Choroid plexus epithelial cell (primary cell): ENCODE results near the gene EFNB3.
A peak's percentile ranks its signal among the peaks of the same experiment; 100 is the strongest.

Experiments
- DNase-seq: peaks from one replicate; pipeline ENCODE4 v3.0.0-alpha.2; 2010; ENCODE audit warnings: low read depth
- H3K4me3 ChIP-seq: 2 replicates; pipeline ENCODE4 v1.5.1; 2011; ENCODE audit warnings: low read depth, mild to moderate bottlenecking, control low read depth, low read length, moderate library complexity
- TF ChIP-seq, protein P1 (sequence below): conservative IDR thresholded peaks from 2 replicates; pipeline ENCODE4 v1.5.1; 2011; ENCODE audit warnings: low read depth, mild to moderate bottlenecking, control low read depth, inconsistent platforms, low read length, moderate library complexity

EFNB3 gene

GRCh38 chr17:7674934-7675333 is 30.1 kb upstream of the EFNB3 start:
- no peak for DNase-seq
- no peak overlapping the region for H3K4me3 ChIP-seq
- TF ChIP-seq, protein P1, sequence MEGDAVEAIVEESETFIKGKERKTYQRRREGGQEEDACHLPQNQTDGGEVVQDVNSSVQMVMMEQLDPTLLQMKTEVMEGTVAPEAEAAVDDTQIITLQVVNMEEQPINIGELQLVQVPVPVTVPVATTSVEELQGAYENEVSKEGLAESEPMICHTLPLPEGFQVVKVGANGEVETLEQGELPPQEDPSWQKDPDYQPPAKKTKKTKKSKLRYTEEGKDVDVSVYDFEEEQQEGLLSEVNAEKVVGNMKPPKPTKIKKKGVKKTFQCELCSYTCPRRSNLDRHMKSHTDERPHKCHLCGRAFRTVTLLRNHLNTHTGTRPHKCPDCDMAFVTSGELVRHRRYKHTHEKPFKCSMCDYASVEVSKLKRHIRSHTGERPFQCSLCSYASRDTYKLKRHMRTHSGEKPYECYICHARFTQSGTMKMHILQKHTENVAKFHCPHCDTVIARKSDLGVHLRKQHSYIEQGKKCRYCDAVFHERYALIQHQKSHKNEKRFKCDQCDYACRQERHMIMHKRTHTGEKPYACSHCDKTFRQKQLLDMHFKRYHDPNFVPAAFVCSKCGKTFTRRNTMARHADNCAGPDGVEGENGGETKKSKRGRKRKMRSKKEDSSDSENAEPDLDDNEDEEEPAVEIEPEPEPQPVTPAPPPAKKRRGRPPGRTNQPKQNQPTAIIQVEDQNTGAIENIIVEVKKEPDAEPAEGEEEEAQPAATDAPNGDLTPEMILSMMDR, result no peak

DNA sequence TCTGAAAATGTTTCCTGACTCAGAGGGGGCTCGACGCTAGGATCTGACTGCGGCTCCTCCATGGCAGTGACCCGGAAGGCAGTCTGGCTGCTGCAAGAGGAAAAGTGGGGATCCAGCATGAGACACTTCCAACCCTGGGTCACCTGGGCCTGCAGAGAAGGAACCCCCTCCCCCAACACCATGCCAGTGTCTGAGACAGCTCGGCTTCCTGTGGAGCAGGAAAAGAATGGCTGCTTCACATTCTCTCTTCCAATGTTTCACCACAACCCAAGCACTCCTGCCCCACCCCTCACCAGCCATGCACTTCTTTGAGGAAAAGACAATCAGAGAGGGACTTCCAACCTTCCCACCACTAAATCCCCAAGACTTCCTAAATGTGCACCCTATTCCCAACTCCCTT is 28.5 kb upstream of the EFNB3 start:
- TF ChIP-seq, protein P1, result no peak
- no peak overlapping the region for H3K4me3 ChIP-seq
- peak; percentile 47 for DNase-seq

DNA sequence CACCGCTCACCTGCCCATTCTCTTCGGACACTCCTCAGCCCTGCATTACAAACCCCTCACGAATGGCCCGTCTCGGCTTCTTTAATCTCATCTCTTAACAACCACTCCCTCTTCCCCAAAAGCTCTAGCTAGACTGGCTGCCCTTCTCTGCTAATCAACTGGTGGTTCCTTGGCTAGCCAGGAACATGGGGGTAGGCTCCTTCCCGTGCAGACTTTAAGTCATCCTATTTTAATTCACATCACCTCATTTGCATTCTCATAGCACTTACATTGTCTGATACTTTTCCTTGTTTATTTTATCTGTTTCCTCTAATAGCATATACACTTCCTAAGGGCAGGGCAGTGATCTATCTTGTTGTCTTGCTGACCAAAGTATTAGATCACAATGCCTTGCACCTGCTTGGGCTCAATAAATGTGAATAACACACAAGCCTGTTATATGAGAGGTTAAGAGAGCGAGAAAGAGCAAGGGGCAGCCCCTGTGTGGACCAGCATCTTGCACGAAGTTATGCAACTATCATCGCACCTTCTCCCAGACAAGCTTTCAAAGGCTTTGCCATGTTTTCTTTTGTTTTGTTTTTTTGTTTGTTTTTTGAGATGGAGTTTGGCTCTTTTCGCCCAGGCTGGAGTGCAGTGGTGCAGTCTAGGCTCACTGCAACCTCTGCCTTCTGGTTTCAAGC is 27.5 kb upstream of the EFNB3 start:
- no peak for DNase-seq
- H3K4me3 ChIP-seq, result no peak overlapping the region
- TF ChIP-seq, protein P1, result no peak

- peak overlapping the region; percentile 96 for H3K4me3 ChIP-seq
- TF ChIP-seq, protein P1, result no peak
- no peak for DNase-seq
These were observed 20.0 kb upstream of the EFNB3 start for GRCh38 chr17:7684851-7685532.

- H3K4me3 ChIP-seq, result peak overlapping the region; percentile 96
- TF ChIP-seq, protein P1, result no peak
- DNase-seq, result peak; percentile 97
These were observed 19.3 kb upstream of the EFNB3 start for GRCh38 chr17:7685533-7686221.

GRCh38 chr17:7686222-7687071 is 18.6 kb upstream of the EFNB3 start:
- TF ChIP-seq, protein P1, result no peak
- peak; percentile 88 for DNase-seq
- peak overlapping the region; percentile 96 for H3K4me3 ChIP-seq
